SJCRH30 (cell line): ENCODE results near the gene TRIM34. TPM values are rescaled to one million over a fixed set of nuclear protein-coding genes. Genes with fewer than 3 reads are reported as not detected.
A peak's percentile ranks its signal among the peaks of the same experiment; 100 is the strongest.
"Not testable (repeated sequence)": the region's sequence is repeated elsewhere in the genome, so short reads cannot be mapped to it uniquely, and the experiment has no call there.

Source experiments
- DNase-seq, 2 experiments: peaks; one replicate each; pipeline ENCODE4 v3.0.0-alpha.2; 2015 to 2020
- H3K27ac ChIP-seq: fragments of 250-450 bp; sonication (Bioruptor Pico); 2 replicates; pipeline ENCODE4 v1.5.1; 2020; ENCODE audit warnings: mild to moderate bottlenecking, moderate library complexity
- H3K27me3 ChIP-seq: fragments of 250-450 bp; sonication (Bioruptor Pico); 2 replicates; pipeline ENCODE4 v1.5.1; 2020; ENCODE audit warnings: mild to moderate bottlenecking, moderate library complexity
- H3K36me3 ChIP-seq: fragments of 250-450 bp; sonication (Bioruptor Pico); 2 replicates; pipeline ENCODE4 v1.5.1; 2020; ENCODE audit warnings: mild to moderate bottlenecking, moderate library complexity
- H3K4me1 ChIP-seq: fragments of 250-450 bp; sonication (Bioruptor Pico); 2 replicates; pipeline ENCODE4 v1.5.1; 2020; ENCODE audit warnings: mild to moderate bottlenecking, moderate library complexity
- H3K4me3 ChIP-seq: fragments of 250-450 bp; sonication (Bioruptor Pico); 2 replicates; pipeline ENCODE4 v1.5.1; 2020; ENCODE audit warnings: mild to moderate bottlenecking, moderate library complexity
- H3K9me3 ChIP-seq: fragments of 250-450 bp; sonication (Bioruptor Pico); replicated peaks from 2 replicates; pipeline ENCODE4 v1.5.1; 2020; ENCODE audit warnings: mild to moderate bottlenecking, moderate library complexity
- total RNA-seq: library from RNA; depleted of rRNA; stranded (reverse); fragments of >200 nt; shearing (Covaris generic); gene quantifications from 2 replicates; pipeline ENCODE4 v1.2.3, GENCODE V29; 2014

TRIM34 gene
- total RNA-seq, 1 experiment from 2014 or later = not detected

DNA sequence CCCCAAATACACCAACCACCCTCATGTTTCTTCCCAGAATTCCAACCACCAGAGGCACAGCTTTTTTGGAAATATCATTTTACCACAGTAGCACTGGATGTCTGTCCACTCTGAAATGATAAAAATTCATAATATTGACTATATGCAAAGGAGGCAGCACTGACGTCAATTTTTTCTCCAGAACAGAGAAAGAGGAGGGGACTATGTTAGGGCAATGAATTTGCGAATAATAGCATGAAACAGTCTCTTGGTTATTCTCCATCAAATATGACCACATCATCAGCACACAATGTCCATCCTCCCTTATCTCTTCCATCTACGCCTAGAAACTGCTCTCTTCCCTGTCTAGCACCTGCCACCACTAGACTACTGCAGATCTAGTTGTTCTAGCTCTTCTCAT lies 21.3 kb downstream of the TRIM34 start:
- H3K36me3 ChIP-seq = no peaks in the 10 kb centered on the region
- H3K4me3 ChIP-seq = no peak overlapping the region
- H3K27ac ChIP-seq = no peak overlapping the region
- H3K27me3 ChIP-seq = no peaks in the 10 kb centered on the region
- no peaks in the 10 kb centered on the region for H3K4me1 ChIP-seq
- no peak for DNase-seq
- H3K9me3 ChIP-seq = no peaks in the 10 kb centered on the region

DNA sequence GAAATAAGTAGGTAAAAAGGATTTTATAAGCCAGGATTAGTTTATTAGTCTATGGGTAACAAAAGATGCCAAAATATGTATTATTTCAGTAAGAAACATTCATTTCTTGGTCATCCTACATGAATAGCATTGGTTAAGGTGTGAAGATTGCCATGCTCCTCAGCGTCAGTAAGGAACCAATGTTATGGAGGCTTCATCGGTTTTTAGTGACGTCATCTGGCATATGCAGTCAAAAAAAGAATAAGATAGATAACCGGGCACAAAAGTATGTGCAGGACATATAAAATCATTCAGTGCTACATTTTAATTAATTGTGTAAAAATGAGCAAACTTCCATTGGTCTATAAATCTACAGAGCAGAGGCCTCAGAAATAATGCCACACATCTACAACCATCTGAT lies 30.7 kb downstream of the TRIM34 start:
- H3K9me3 ChIP-seq = no peaks in the 10 kb centered on the region
- no peak for DNase-seq

DNA sequence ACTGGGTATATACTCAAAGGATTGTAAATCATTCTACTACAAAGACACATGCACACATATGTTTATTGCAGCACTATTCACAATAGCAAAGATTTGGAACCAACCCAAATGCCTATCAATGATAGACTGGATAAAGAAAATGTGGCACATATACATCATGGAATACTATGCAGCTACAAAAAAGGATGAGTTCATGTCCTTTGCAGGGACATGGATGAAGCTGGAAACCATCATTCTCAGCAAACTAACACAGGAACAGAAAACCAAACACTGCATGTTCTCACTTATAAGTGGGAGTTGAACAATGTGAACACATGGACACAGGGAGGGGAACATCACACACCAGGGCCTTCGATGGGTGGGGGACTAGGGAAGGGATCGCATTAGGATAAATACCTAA lies 32.2 kb downstream of the TRIM34 start:
- not testable (repeated sequence) for H3K27me3 ChIP-seq, DNase-seq, H3K36me3 ChIP-seq, H3K4me3 ChIP-seq, H3K4me1 ChIP-seq, H3K9me3 ChIP-seq, H3K27ac ChIP-seq

More for the DNA sequence above, 30.7 kb downstream of the TRIM34 start:
- H3K36me3 ChIP-seq = no peaks in the 10 kb centered on the region
- no peaks in the 10 kb centered on the region for H3K4me1 ChIP-seq
- H3K27ac ChIP-seq = no peak overlapping the region
- H3K4me3 ChIP-seq = no peak overlapping the region
- no peaks in the 10 kb centered on the region for H3K27me3 ChIP-seq

DNA sequence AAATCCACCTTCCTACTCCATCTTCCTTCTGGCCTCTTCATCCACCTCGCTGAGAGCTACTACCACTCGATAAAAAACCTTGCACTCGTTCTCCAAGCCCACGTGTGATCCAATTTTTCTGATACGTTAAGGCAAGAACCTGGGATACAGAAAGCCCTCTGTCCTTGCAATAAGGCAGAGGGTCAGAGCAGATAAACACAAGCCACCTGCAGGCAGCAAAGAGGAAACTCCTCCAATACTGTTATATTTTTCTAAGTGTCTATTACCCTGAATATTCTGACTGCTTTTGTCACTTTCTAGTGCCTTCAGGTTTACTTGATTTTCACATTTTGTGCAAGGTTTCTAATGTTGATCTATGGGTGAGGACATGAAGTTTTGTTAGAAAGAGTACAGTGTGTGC lies 33.5 kb downstream of the TRIM34 start:
- H3K36me3 ChIP-seq = no peaks in the 10 kb centered on the region
- no peak for DNase-seq
- H3K4me3 ChIP-seq = no peak overlapping the region
- no peaks in the 10 kb centered on the region for H3K27me3 ChIP-seq
- no peaks in the 10 kb centered on the region for H3K9me3 ChIP-seq
- no peaks in the 10 kb centered on the region for H3K4me1 ChIP-seq
- no peak overlapping the region for H3K27ac ChIP-seq

DNA sequence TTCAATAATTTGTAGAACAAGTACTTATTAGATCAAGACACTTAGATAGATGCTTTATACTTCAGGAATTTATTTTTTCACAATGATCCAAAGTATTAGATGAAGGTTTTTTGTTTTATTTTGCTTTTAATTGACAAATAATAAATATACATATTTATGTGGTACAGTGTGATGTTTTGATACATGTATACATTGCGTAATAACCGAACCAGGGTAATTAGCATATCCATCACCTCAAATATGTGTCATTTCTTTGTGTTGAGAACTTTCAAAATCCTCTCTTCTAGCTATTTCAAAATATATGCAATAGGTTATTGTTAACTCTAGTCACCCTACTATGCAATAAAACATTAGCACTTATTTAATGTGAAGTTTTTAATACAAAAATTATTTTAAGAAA lies 38.7 kb downstream of the TRIM34 start:
- Histone ChIP-seq H3K27me3 (no peaks in the 10 kb centered on the region), H3K27ac (no peak overlapping the region), H3K36me3 (no peaks in the 10 kb centered on the region), H3K9me3 (no peaks in the 10 kb centered on the region), H3K4me1 (no peaks in the 10 kb centered on the region), H3K4me3 (no peak overlapping the region)
- DNase-seq = no peak

DNA sequence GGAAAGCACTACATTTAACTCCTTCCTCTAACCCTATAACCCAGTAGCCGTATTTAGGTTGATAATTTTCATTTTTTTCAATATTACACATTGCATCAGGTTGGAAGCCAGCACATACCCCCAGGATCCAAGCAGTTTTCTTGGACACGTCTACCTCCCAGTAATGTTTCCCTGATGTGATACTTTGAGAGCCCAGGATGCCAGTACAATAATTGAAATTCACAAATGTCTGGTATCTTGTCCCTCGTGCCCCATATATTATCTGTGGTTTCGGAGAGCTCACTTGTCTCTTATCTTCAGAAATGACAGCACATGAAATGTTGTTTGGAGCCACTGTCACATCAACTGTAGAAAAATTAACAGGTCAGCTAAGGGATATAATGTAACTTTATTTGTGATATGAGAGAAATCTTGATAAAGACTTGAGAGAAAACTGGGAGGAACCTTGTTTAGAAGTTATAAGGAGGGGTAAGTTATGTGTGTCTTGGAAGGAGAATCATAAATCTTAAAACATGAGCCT lies 40.3 kb downstream of the TRIM34 start:
- H3K9me3 ChIP-seq = no peaks in the 10 kb centered on the region
- H3K4me1 ChIP-seq = no peaks in the 10 kb centered on the region
- H3K27ac ChIP-seq = no peak overlapping the region
- no peak overlapping the region for H3K4me3 ChIP-seq
- no peak for DNase-seq
- no peaks in the 10 kb centered on the region for H3K27me3 ChIP-seq
- H3K36me3 ChIP-seq = no peaks in the 10 kb centered on the region

DNA sequence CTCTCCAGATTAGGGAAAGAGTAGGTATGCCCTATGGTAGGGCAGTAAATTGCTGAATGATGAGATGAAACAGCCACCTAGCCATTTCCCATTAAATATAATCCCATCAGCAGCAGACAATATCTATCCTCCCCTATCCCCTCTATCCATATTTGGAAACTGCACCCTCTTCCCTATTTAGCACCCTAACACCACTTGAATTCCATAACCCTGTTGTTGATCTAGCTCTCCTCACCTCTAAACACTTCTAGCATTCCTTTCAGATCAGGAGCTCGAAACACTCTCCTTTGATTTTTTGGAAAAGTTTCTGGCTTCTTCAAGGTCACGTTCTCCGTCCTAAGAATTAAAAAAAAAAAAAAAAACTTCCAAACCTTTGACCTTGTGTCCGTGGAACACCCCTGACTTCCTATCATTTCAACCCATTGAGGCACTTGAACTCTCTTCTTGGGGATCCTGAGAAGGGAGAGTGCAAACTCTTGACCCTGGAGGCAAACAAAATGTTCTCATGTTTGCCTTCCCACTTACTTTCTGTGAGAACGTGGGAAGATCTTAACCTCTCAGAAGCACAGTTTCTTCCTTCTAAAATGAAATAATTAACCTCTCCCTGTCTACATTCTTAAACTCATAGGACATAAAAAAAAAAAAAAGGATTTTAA lies 41.1 kb downstream of the TRIM34 start:
- no peaks in the 10 kb centered on the region for H3K9me3 ChIP-seq
- H3K4me1 ChIP-seq = no peaks in the 10 kb centered on the region
- no peaks in the 10 kb centered on the region for H3K36me3 ChIP-seq
- H3K4me3 ChIP-seq = no peak overlapping the region
- no peak overlapping the region for H3K27ac ChIP-seq
- no peak for DNase-seq
- no peaks in the 10 kb centered on the region for H3K27me3 ChIP-seq

DNA sequence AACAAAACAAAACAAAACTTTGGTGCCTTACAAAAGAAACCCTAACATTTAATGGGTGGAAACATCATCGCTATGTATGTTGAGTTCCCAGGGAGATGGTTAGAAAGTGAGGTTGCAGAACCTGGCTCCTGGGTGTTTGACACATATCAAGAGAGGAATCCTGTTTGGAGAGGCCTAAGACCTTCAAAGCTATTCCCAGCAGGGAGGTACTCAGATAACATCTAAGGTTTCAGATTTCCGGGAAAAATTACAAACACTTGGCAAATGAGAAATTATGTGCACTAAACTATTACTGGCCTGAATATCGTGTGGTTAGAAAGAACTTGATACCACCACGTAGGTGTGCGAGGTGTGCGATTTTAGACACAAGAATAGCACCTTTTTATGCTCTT lies 41.6 kb downstream of the TRIM34 start:
- Histone ChIP-seq H3K9me3 (no peaks in the 10 kb centered on the region), H3K36me3 (no peaks in the 10 kb centered on the region), H3K27me3 (no peaks in the 10 kb centered on the region), H3K4me3 (no peak overlapping the region), H3K27ac (no peak overlapping the region), H3K4me1 (no peaks in the 10 kb centered on the region)
- DNase-seq = no peak

DNA sequence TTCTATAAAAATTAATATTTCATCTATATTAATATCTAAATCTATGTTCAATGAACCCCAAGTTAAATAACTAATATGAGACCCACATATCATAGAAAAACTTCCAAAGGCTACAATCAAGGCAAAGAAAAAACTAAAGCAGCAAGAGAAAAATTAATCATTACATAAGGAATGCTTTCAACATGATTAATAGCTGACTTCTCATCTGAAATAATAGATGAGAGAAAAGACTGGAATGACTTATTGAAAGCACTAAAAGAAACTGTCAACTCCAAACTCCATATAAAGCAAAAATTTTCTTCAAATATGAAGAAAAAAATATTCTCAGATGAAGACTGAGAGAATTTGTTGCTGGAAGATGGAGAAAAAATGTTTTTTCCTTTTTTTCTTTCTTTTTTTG lies 47.0 kb downstream of the TRIM34 start:
- no peaks in the 10 kb centered on the region for H3K36me3 ChIP-seq
- H3K27me3 ChIP-seq = no peaks in the 10 kb centered on the region
- H3K4me3 ChIP-seq = no peak overlapping the region
- no peaks in the 10 kb centered on the region for H3K9me3 ChIP-seq
- no peak overlapping the region for H3K27ac ChIP-seq
- no peaks in the 10 kb centered on the region for H3K4me1 ChIP-seq
- DNase-seq = no peak

DNA sequence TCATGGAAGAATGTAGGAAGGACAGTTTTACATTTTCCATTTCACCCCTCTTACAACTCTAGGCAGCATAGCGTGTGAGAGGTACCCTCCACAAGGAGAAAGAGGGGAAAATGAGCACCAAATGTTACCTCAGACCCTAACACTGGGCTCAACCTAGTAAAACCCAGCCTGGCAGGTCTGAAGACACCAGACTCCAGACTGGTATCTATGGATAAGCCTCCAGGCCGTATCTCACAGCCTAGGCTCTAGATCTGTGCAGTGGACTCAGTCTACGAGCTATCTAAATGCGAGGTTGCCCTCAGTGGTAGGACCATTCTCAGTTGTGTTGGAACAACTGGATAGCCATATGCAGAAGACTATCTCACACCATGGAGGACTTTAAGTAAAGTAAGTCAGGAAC lies 49.6 kb downstream of the TRIM34 start:
- DNase-seq = no peak
- no peak overlapping the region for H3K4me3 ChIP-seq
- no peak overlapping the region for H3K27ac ChIP-seq
- H3K27me3 ChIP-seq = no peaks in the 10 kb centered on the region
- H3K4me1 ChIP-seq = no peaks in the 10 kb centered on the region
- H3K9me3 ChIP-seq = no peaks in the 10 kb centered on the region
- no peaks in the 10 kb centered on the region for H3K36me3 ChIP-seq

DNA sequence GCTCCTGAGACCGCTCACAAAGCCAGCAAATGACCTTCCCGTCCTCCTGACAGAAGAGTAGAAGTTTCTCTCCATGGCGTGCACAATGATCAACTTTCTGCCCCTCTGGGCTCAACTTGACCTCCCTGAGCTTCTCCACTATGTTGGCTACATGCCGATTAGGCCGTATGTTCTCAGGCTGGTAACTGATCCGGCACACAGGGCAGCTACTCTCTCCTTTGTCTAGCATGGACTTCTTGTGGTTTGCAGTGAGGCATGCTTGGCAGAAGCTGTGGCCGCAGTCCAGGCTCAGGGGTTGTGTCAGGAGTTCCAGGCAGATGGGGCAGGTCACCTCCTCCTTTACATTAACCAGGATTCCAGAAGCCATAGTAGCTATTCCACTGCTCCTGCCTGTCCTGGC lies 55.0 kb downstream of the TRIM34 start:
- no peaks in the 10 kb centered on the region for H3K9me3 ChIP-seq
- no peaks in the 10 kb centered on the region for H3K36me3 ChIP-seq
- no peak for DNase-seq
- no peak overlapping the region for H3K4me3 ChIP-seq
- no peaks in the 10 kb centered on the region for H3K4me1 ChIP-seq
- H3K27me3 ChIP-seq = no peaks in the 10 kb centered on the region
- H3K27ac ChIP-seq = no peak overlapping the region

DNA sequence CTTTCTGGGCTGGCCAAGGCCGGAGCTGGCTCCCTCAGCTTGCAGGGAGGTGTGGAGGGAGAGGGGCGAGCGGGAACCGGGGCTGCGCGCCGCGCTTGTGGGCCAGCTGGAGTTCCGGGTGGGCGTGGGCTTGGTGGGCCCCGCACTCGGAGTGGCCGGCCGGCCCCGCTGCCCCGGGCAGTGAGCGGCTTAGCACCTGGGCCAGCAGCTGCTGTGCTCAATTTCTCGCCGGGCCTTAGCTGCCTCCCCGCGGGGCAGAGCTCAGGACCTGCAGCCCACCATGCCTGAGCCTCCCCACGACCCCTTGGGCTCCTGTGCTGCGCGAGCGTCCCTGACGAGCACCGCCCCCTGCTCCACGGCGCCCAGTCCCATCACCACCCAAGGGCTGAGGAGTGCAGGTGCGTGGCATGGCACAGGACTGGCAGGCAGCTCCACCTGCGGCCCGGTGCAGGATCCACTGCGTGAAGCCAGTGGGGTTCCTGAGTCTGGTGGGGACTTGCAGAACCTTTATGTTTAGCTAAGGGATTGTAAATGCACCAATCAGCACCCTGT lies 58.2 kb downstream of the TRIM34 start:
- not testable (repeated sequence) for H3K36me3 ChIP-seq, H3K4me1 ChIP-seq, H3K9me3 ChIP-seq, H3K27ac ChIP-seq, DNase-seq, H3K27me3 ChIP-seq, H3K4me3 ChIP-seq

DNA sequence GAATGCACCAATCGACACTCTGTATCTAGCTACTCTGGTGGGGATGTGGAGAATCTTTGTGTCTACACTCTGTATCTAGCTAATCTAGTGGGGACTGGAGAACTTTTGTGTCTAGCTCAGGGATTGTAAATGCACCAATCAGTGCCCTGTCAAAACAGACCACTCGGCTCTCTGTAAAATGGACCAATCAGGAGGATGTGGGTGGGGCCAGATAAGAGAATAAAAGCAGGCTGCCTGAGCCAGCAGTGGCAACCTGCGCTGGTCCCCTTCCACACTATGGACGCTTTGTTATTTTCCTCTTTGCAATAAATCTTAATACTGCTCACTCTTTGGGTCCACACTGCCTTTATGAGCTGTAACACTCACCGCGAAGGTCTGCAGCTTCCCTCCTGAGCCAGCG lies 58.8 kb downstream of the TRIM34 start:
- H3K4me3 ChIP-seq, H3K27me3 ChIP-seq, H3K4me1 ChIP-seq, H3K36me3 ChIP-seq, DNase-seq, H3K9me3 ChIP-seq: not testable (repeated sequence)
- peak overlapping the region; percentile 83; the same call in 1 of the 2 replicates for H3K27ac ChIP-seq

DNA sequence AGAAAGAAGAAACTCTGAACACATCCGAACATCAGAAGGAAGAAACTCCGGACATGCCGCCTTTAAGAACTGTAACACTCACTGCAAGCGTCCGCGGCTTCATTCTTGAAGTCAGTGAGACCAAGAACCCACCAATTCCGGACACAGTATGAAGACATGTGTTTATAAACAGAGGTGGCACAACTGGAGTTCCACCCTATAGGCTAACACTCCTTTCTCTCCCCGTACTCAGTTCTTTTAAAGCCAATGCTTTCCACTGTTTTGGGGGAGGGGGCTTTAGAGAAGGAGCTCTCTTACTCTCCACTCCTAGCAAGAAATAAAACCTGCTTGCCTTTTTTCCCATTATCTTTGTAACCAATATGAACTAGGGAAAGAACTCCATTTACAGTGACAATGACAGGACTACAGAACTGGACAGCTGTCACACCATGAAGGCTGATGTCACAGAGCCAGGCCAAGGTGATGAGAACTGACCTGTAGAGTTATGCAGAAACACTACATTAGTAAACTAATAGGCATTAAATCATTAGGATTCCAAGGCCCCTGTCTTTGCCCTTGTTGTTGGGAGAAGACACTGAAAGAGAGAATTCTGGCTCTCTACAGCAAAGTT lies 59.3 kb downstream of the TRIM34 start:
- Histone ChIP-seq H3K36me3 (no peaks in the 10 kb centered on the region), H3K27ac (peak overlapping the region; percentile 83), H3K27me3 (no peaks in the 10 kb centered on the region), H3K4me3 (peak overlapping the region; percentile 60), H3K9me3 (no peaks in the 10 kb centered on the region; the same call in 1 of the 2 replicates), H3K4me1 (no peaks in the 10 kb centered on the region)
- DNase-seq = no peak

DNA sequence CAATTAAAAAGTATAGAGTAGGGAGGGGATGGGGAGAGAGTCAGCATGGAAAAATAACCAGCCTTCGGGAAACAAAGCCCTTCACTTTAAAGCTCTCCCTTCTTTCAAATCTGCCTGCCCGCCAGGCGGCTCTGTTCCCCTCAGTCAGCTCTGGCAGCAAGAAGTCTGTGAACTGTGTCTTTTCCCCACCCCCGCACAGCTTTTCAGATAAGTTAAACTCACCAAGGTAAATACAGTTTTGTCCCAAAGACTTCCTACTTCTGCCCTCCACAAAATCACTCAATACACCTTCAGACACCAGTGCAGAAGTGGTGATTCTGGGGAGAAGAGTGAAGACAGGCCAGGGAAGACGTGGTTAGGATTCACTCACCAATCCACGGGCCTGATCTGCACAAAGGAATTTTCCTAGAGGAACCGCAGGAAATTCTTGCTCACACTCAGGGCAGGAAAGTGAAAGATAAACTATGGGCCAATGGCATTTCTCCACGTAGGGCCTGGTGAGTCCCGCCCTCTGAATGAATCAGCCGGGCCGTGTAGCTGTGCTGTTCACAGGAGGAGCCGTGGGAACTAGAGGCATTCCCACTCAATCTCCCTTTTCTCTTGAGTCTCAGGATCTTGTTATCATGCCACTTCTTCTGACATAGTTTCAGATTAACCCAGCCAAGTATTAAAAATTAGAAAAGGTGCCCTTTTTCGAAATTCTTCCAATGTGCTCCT lies 60.0 kb downstream of the TRIM34 start, which contains the start of gene TRIM5:
TSS of gene TRIM5 (minus strand) at position 429 of the 717 bp plus-strand sequence. CDS start 4,897 bp downstream, outside the sequence.
- H3K9me3 ChIP-seq = no peaks in the 10 kb centered on the region; the same call in 1 of the 2 replicates
- peak; percentile 86 to 93 for DNase-seq
- H3K4me1 ChIP-seq = no peaks in the 10 kb centered on the region
- peak within 1 kb of the TSS; percentile 83 for H3K27ac ChIP-seq
- H3K36me3 ChIP-seq = no peaks in the 10 kb centered on the region
- H3K27me3 ChIP-seq = no peaks in the 10 kb centered on the region
- peak within 1 kb of the TSS; percentile 60 for H3K4me3 ChIP-seq
